Caco-2 (cell line): ENCODE data around the gene COL4A6. TPM values are rescaled to one million over a fixed set of nuclear protein-coding genes. Genes with fewer than 3 reads are reported as not detected.

Experiments
- BruUV-seq: library from RNA; stranded (reverse); fragments of 400-500 nt; replicated peaks from 2 replicates; lab custom pipeline; 2021; lab: Mats Ljungman, UMichigan
- CTCF ChIA-PET: fragments of 300-600 bp; sonication (Branson Sonifier 250); formaldehyde crosslinking; loops from one replicate; lab custom pipeline; 2022; ENCODE audit warnings: antibody characterized with exemption; lab: Charles Lee
- POLR2A ChIA-PET: fragments of 300-600 bp; sonication (Branson Sonifier 250); formaldehyde crosslinking; loops from one replicate; lab custom pipeline; 2022; ENCODE audit warnings: antibody characterized with exemption; lab: Charles Lee
- DNase-seq, 2 experiments: peaks; one replicate each; pipeline versions ENCODE4 v3.0.0 to v3.0.0-alpha.2; 2020 to 2022
- H3K27me3 ChIP-seq: replicated peaks from 2 replicates; pipeline ENCODE4 v1.6.0; 2011; ENCODE audit warnings: low read length; ENCODE audit not compliant: control insufficient read depth, insufficient read depth
- H3K36me3 ChIP-seq: 2 replicates; pipeline ENCODE4 v1.5.1; 2011; ENCODE audit warnings: low read length; ENCODE audit not compliant: control insufficient read depth, insufficient read depth
- H3K4me1 ChIP-seq: fragments of 250-450 bp; sonication (Bioruptor Pico); 2 replicates; pipeline ENCODE4 v1.5.1; 2020; ENCODE audit warnings: mild to moderate bottlenecking
- H3K4me3 ChIP-seq: 2 replicates; pipeline ENCODE4 v1.5.1; 2011; ENCODE audit warnings: low read depth, mild to moderate bottlenecking, control low read depth, low read length
- H3K9me3 ChIP-seq: fragments of 250-450 bp; sonication (Bioruptor Pico); 2 replicates; pipeline ENCODE4 v1.5.1; 2020; ENCODE audit warnings: mild to moderate bottlenecking, moderate library complexity
- H3K27ac Mint-ChIP-seq: one replicate; pipeline ENCODE4 v1.8.0; 2022; ENCODE audit warnings: mixed read lengths; ENCODE audit not compliant: unreplicated experiment
- H3K27me3 Mint-ChIP-seq: one replicate; pipeline ENCODE4 v1.8.0; 2022; ENCODE audit warnings: mixed read lengths; ENCODE audit not compliant: insufficient read depth, unreplicated experiment
- H3K36me3 Mint-ChIP-seq: one replicate; pipeline ENCODE4 v1.8.0; 2022; ENCODE audit warnings: mild to moderate bottlenecking, mixed read lengths; ENCODE audit not compliant: insufficient read depth, unreplicated experiment
- H3K4me1 Mint-ChIP-seq: one replicate; pipeline ENCODE4 v1.8.0; 2022; ENCODE audit warnings: low read depth, mixed read lengths; ENCODE audit not compliant: unreplicated experiment
- H3K4me3 Mint-ChIP-seq: one replicate; pipeline ENCODE4 v1.8.0; 2022; ENCODE audit warnings: mild to moderate bottlenecking, moderate library complexity, mixed read lengths; ENCODE audit not compliant: unreplicated experiment
- H3K9me3 Mint-ChIP-seq: one replicate; pipeline ENCODE4 v1.8.0; 2022; ENCODE audit warnings: mixed read lengths; ENCODE audit not compliant: unreplicated experiment
- CTCF ChIP-seq, 2 experiments: fragments of 200-600 bp in 1 of 2; IDR thresholded peaks; 1 replicate in 1 of 2; 2 replicates in 1 of 2; pipeline versions ENCODE4 v1.5.1 to v1.8.0; 2011 to 2022; ENCODE audit warnings: antibody characterized with exemption in 1 of 2, control low read depth in 1 of 2, inconsistent platforms in 1 of 2, low read depth in 1 of 2, low read length in 1 of 2, mild to moderate bottlenecking in 1 of 2, moderate library complexity in 1 of 2; ENCODE audit not compliant: insufficient read depth in 1 of 2, severe bottlenecking in 1 of 2, unreplicated experiment in 1 of 2
- intact Hi-C: fragments of 100-400 bp; cut with micrococcal nuclease; formaldehyde crosslinking; loops from one replicate; pipeline ENCODE4 v1.10.0; 2022; ENCODE audit not compliant: unreplicated experiment
- total RNA-seq: library from RNA; stranded (reverse); gene quantifications from 2 replicates; pipeline ENCODE4 v1.2.3, GENCODE V29; 2022

COL4A6 gene
- total RNA-seq, 1 experiment from 2014 or later = 16.0 TPM

DNA sequence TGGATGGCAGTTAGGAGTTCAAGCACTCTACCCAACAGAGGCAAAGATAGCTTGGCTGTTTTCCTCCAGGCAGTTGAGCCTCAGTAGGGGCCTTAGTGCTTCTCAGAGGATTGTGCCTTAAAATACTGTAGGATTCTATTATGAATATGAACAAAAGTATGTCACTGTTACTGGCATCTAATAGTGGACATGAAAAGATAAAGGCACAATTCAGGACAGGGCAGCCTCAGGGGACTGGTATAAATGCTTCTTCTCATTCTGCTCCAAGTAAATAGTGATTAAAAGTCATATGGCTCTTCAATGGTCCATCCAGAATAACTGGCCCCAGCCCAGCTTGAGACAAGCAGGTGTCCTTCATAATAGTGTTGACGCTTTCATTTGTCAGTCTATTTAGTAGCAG lies 17.7 kb downstream of the COL4A6 start:
- ChIA-PET CTCF (no interaction called here), POLR2A (interaction anchor here (0.6 kb wide), 1 partner anchor 18 kb away, joined by 3 read pairs; no protein-coding TSS in a partner anchor)
- no peak overlapping the region for H3K4me3 Mint-ChIP-seq
- intact Hi-C loops = no loop called here
- 0 out of 2 replicates have a peak, but pooled peaks cover 6% of the 10 kb centered on the region for H3K4me1 ChIP-seq
- no peaks in the 10 kb centered on the region for H3K4me1 Mint-ChIP-seq
- H3K27me3 ChIP-seq = no peaks in the 10 kb centered on the region
- H3K4me3 ChIP-seq = no peak overlapping the region
- H3K9me3 Mint-ChIP-seq = no peaks in the 10 kb centered on the region
- no peaks in the 10 kb centered on the region for H3K9me3 ChIP-seq
- no peak overlapping the region for H3K27ac Mint-ChIP-seq
- DNase-seq = no peak
- no peak for TF ChIP-seq CTCF (IDR thresholded peaks at IDR 0.05; ENCODE audit: insufficient read depth in 1 of 2, low read depth in 1 of 2, low read length in 1 of 2, severe bottlenecking in 1 of 2, unreplicated experiment in 1 of 2)
- H3K27me3 Mint-ChIP-seq = no peaks in the 10 kb centered on the region
- no TSS peak for BruUV-seq
- no peaks in the 10 kb centered on the region for H3K36me3 ChIP-seq
- no peaks in the 10 kb centered on the region for H3K36me3 Mint-ChIP-seq

- 0 out of 2 replicates have a peak, but pooled peaks cover 6% of the 10 kb centered on the region for H3K4me1 ChIP-seq
- Mint-ChIP-seq H3K9me3 (no peaks in the 10 kb centered on the region), H3K4me3 (no peak overlapping the region), H3K27me3 (no peaks in the 10 kb centered on the region), H3K4me1 (no peaks in the 10 kb centered on the region), H3K36me3 (no peaks in the 10 kb centered on the region), H3K27ac (no peak overlapping the region)
- no peaks in the 10 kb centered on the region for H3K36me3 ChIP-seq
- intact Hi-C loops = no loop called here
- TF ChIP-seq CTCF (IDR thresholded peaks at IDR 0.05; ENCODE audit: insufficient read depth in 1 of 2, low read depth in 1 of 2, low read length in 1 of 2, severe bottlenecking in 1 of 2, unreplicated experiment in 1 of 2) = no peak
- DNase-seq = no peak
- H3K27me3 ChIP-seq = no peaks in the 10 kb centered on the region
- ChIA-PET POLR2A (no interaction called here), CTCF (no interaction called here)
- H3K4me3 ChIP-seq = no peak overlapping the region
- no TSS peak for BruUV-seq
- no peaks in the 10 kb centered on the region for H3K9me3 ChIP-seq
Observed at GRCh38 chrX:108419401-108419800, 18.8 kb downstream of the COL4A6 start.

DNA sequence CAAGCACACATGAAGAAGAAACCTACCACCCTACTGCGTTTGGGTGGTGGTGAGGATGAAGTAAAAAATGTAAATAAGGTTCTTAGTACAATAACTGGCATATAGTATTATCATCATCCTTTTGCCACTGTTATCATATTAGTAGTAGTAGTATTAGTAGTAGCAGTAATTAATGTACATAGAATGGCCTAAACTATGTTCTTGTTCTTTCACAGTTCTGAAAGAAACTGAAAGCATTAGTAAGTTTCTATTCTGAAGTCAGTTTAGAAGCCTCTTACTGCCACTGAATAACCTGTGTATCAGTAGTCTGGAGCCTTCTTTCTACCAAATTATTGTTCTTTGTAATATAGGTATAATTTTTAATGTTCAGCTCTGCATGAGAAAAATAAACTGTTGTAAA lies 21.0 kb downstream of the COL4A6 start:
- H3K4me3 Mint-ChIP-seq = no peak overlapping the region
- no peaks in the 10 kb centered on the region for H3K27me3 ChIP-seq
- H3K9me3 Mint-ChIP-seq = no peaks in the 10 kb centered on the region
- no peak overlapping the region for H3K27ac Mint-ChIP-seq
- no peaks in the 10 kb centered on the region for H3K4me1 Mint-ChIP-seq
- POLR2A ChIA-PET = no interaction called here
- H3K27me3 Mint-ChIP-seq = no peaks in the 10 kb centered on the region
- 0 out of 2 replicates have a peak, but pooled peaks cover 9% of the 10 kb centered on the region for H3K4me1 ChIP-seq
- no TSS peak for BruUV-seq
- no peak for TF ChIP-seq CTCF (IDR thresholded peaks at IDR 0.05; ENCODE audit: insufficient read depth in 1 of 2, low read depth in 1 of 2, low read length in 1 of 2, severe bottlenecking in 1 of 2, unreplicated experiment in 1 of 2)
- H3K36me3 ChIP-seq = no peaks in the 10 kb centered on the region
- H3K9me3 ChIP-seq = no peaks in the 10 kb centered on the region
- CTCF ChIA-PET = no interaction called here
- no peak overlapping the region for H3K4me3 ChIP-seq
- no peaks in the 10 kb centered on the region for H3K36me3 Mint-ChIP-seq
- no peak for DNase-seq
- intact Hi-C loops = no loop called here
